HUES64 (cell line): ENCODE measurements around the gene PPDPF.
"Not testable (repeated sequence)": the region's sequence is repeated elsewhere in the genome, so short reads cannot be mapped to it uniquely, and the experiment has no call there.

Experiments
- H3K27ac ChIP-seq: 2 replicates; pipeline ENCODE4 v1.7.0; 2013; ENCODE audit warnings: low read depth, low read length, inconsistent platforms
- H3K27me3 ChIP-seq: 2 replicates; pipeline ENCODE4 v1.6.1; 2013; ENCODE audit warnings: mild to moderate bottlenecking, low read length; ENCODE audit not compliant: insufficient read depth
- H3K36me3 ChIP-seq: 2 replicates; pipeline ENCODE4 v1.6.1; 2013; ENCODE audit warnings: mild to moderate bottlenecking, low read length; ENCODE audit not compliant: insufficient read depth
- H3K4me1 ChIP-seq: 2 replicates; pipeline ENCODE4 v1.6.1; 2013; ENCODE audit warnings: mild to moderate bottlenecking, low read length, moderate library complexity; ENCODE audit not compliant: insufficient read depth
- H3K4me3 ChIP-seq: 2 replicates; pipeline ENCODE4 v1.5.1; 2013; ENCODE audit warnings: mild to moderate bottlenecking, low read length, moderate library complexity
- H3K9ac ChIP-seq: 2 replicates; pipeline ENCODE4 v1.6.1; 2013; ENCODE audit warnings: mild to moderate bottlenecking, low read depth, low read length
- H3K9me3 ChIP-seq: 2 replicates; pipeline ENCODE4 v1.6.1; 2013; ENCODE audit warnings: low read depth, low read length; ENCODE audit not compliant: insufficient read depth
- WGBS: fragments of 150-250, 120-280 bp; methylation state at CpG from one replicate; pipeline ENCODE4 v1.1.7; 2013; ENCODE audit warnings: missing lambda C conversion rate; 5-methylcytosine and 5-hydroxymethylcytosine counted together

Gene PPDPF

GRCh38 chr20:63514520-63514919 lies 6.0 kb upstream of the PPDPF start:
- not testable (repeated sequence) for H3K9me3 ChIP-seq, H3K9ac ChIP-seq, H3K27ac ChIP-seq, H3K36me3 ChIP-seq, H3K4me1 ChIP-seq, H3K4me3 ChIP-seq
- H3K27me3 ChIP-seq: peaks cover 10% of the 10 kb centered on the region
- 84% methylated on average over 10 of the region's 10 CpGs for WGBS

- WGBS: 89% methylated on average over 32 of the region's 32 CpGs
- Histone ChIP-seq H3K27me3 (peaks cover 14% of the 10 kb centered on the region), H3K9ac (no peak overlapping the region), H3K27ac (no peak overlapping the region), H3K36me3 (peaks cover 8% of the 10 kb centered on the region), H3K4me1 (0 out of 2 replicates have a peak, but pooled peaks cover 9% of the 10 kb centered on the region), H3K9me3 (no peaks in the 10 kb centered on the region), H3K4me3 (no peak overlapping the region)
Observed at GRCh38 chr20:63517376-63518309, 2.9 kb upstream of the PPDPF start.

DNA sequence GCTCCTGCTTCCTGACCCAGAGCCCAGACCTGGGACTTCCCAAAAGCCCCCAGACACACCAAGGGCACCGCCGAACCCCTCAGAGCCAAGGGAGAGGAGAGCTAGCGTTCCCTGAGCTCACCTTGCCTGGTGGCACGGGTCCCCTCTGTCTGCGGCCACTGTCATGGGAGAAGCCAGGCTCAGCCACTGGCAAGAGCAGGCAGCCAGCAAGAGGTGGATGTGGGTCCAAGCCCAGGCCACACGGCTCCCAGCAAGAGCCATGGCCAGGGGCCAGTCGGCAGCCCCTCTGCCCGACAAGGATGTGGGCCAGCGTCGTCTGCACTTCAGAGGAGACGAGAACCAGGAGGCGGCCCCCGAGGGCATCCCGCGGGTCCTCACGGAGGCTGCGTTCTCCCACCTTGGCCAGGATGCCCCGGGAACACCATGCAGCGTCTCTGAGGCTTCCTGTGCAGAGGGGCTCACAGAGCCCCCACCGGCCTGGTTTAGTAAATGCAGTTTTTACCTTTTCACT lies 2.2 kb upstream of the PPDPF start:
- H3K27ac ChIP-seq: no peak overlapping the region
- peaks cover 15% of the 10 kb centered on the region for H3K36me3 ChIP-seq
- 0 out of 2 replicates have a peak, but pooled peaks cover 5% of the 10 kb centered on the region for H3K9me3 ChIP-seq
- WGBS: 56% methylated on average over 20 of the region's 20 CpGs
- 0 out of 2 replicates have a peak, but pooled peaks cover 9% of the 10 kb centered on the region for H3K4me1 ChIP-seq
- no peak overlapping the region for H3K4me3 ChIP-seq
- H3K9ac ChIP-seq: no peak overlapping the region
- H3K27me3 ChIP-seq: peaks cover 14% of the 10 kb centered on the region

GRCh38 chr20:63518946-63519667 lies 1.5 kb upstream of the PPDPF start:
- peaks cover 9% of the 10 kb centered on the region; the same call in 1 of the 2 replicates for H3K9me3 ChIP-seq
- H3K36me3 ChIP-seq: peaks cover 20% of the 10 kb centered on the region
- 0 out of 2 replicates have a peak, but pooled peaks cover 9% of the 10 kb centered on the region for H3K4me1 ChIP-seq
- peak overlapping the region; percentile 95 for H3K4me3 ChIP-seq
- 56% methylated on average over 32 of the region's 32 CpGs for WGBS
- H3K27me3 ChIP-seq: peaks cover 14% of the 10 kb centered on the region
- peak overlapping the region; percentile 73 for H3K9ac ChIP-seq
- no peak overlapping the region for H3K27ac ChIP-seq

GRCh38 chr20:63519668-63520503 lies 679 bp upstream of the PPDPF start:
- 0 out of 2 replicates have a peak, but pooled peaks cover 9% of the 10 kb centered on the region for H3K4me1 ChIP-seq
- H3K9ac ChIP-seq: peak overlapping the region; percentile 73
- H3K36me3 ChIP-seq: peaks cover 20% of the 10 kb centered on the region
- peaks cover 14% of the 10 kb centered on the region for H3K27me3 ChIP-seq
- H3K4me3 ChIP-seq: peak overlapping the region; percentile 95
- peak overlapping the region; percentile 83; the same call in 1 of the 2 replicates for H3K27ac ChIP-seq
- peaks cover 9% of the 10 kb centered on the region; the same call in 1 of the 2 replicates for H3K9me3 ChIP-seq
- WGBS: 5% methylated on average over 72 of the region's 72 CpGs

- peak overlapping the region; percentile 92 for H3K9ac ChIP-seq
- H3K36me3 ChIP-seq: peaks cover 20% of the 10 kb centered on the region
- H3K4me1 ChIP-seq: 0 out of 2 replicates have a peak, but pooled peaks cover 9% of the 10 kb centered on the region
- H3K9me3 ChIP-seq: peaks cover 9% of the 10 kb centered on the region; the same call in 1 of the 2 replicates
- H3K27me3 ChIP-seq: peaks cover 14% of the 10 kb centered on the region
- WGBS: under 1% methylated on average over 68 of the region's 68 CpGs
- H3K27ac ChIP-seq: peak overlapping the region; percentile 77; the same call in 1 of the 2 replicates
- peak overlapping the region; percentile 95 for H3K4me3 ChIP-seq
Observed at GRCh38 chr20:63520934-63521601, 503 bp downstream of the PPDPF start.

GRCh38 chr20:63521602-63522001 lies 1.0 kb downstream of the PPDPF start:
- peaks cover 9% of the 10 kb centered on the region; the same call in 1 of the 2 replicates for H3K9me3 ChIP-seq
- WGBS: 14% methylated on average over 17 of the region's 23 CpGs
- H3K4me1 ChIP-seq: 0 out of 2 replicates have a peak, but pooled peaks cover 9% of the 10 kb centered on the region
- no peak overlapping the region; the same call in 1 of the 2 replicates for H3K27ac ChIP-seq
- peaks cover 20% of the 10 kb centered on the region for H3K36me3 ChIP-seq
- H3K27me3 ChIP-seq: peaks cover 14% of the 10 kb centered on the region
- H3K4me3 ChIP-seq: peak overlapping the region; percentile 95
- peak overlapping the region; percentile 92 for H3K9ac ChIP-seq

GRCh38 chr20:63522091-63522868 lies 1.7 kb downstream of the PPDPF start:
- peaks cover 9% of the 10 kb centered on the region; the same call in 1 of the 2 replicates for H3K9me3 ChIP-seq
- 83% methylated on average over 13 of the region's 13 CpGs for WGBS
- H3K27me3 ChIP-seq: peaks cover 14% of the 10 kb centered on the region
- H3K27ac ChIP-seq: no peak overlapping the region
- H3K4me1 ChIP-seq: 0 out of 2 replicates have a peak, but pooled peaks cover 9% of the 10 kb centered on the region
- H3K4me3 ChIP-seq: peak overlapping the region; percentile 34; the same call in 1 of the 2 replicates
- H3K9ac ChIP-seq: no peak overlapping the region
- peaks cover 20% of the 10 kb centered on the region for H3K36me3 ChIP-seq

GRCh38 chr20:63522981-63523611 lies 2.5 kb downstream of the PPDPF start:
- no peak overlapping the region for H3K4me3 ChIP-seq
- peaks cover 14% of the 10 kb centered on the region for H3K27me3 ChIP-seq
- H3K36me3 ChIP-seq: peaks cover 20% of the 10 kb centered on the region
- 95% methylated on average over 11 of the region's 11 CpGs for WGBS
- peaks cover 9% of the 10 kb centered on the region; the same call in 1 of the 2 replicates for H3K9me3 ChIP-seq
- H3K4me1 ChIP-seq: 0 out of 2 replicates have a peak, but pooled peaks cover 8% of the 10 kb centered on the region
- H3K27ac ChIP-seq: no peak overlapping the region
- no peak overlapping the region for H3K9ac ChIP-seq
